OCI-LY1 (cell line): ENCODE results near the gene PPP2R2B.

Source experiments
- CTCF ChIP-seq: fragments of 200-600 bp; sonication (generic), shearing (Covaris generic); IDR thresholded peaks from 2 replicates; pipeline ENCODE4 v1.5.1; 2017; ENCODE audit warnings: mild to moderate bottlenecking, antibody characterized with exemption, low read length, moderate library complexity, mixed read lengths
- EZH2 ChIP-seq: fragments of 200-600 bp; sonication (generic), shearing (Covaris generic); IDR thresholded peaks from 2 replicates; pipeline ENCODE4 v1.8.0; 2017; ENCODE audit warnings: borderline replicate concordance, mixed run types, mild to moderate bottlenecking, antibody characterized with exemption, low read length, moderate library complexity, mixed read lengths

GRCh38 chr5:146643776-146644175 is 234.8 kb downstream of the PPP2R2B start:
- TF ChIP-seq CTCF (no peak), EZH2 (no peak)
